Endothelial cell of umbilical vein (primary cell): ENCODE results near the gene TPRA1. TPM values are rescaled to one million over a fixed set of nuclear protein-coding genes. Genes with fewer than 3 reads are reported as not detected.

Source experiments
- BruUV-seq: library from RNA; stranded (reverse); fragments of 400-500 nt; replicated peaks from 2 replicates; lab custom pipeline; 2021; lab: Mats Ljungman, UMichigan
- CTCF ChIA-PET: fragments of 300-600, 350-600 bp; sonication (Branson Sonifier 250); formaldehyde crosslinking; loops from one replicate; lab custom pipeline; 2021; ENCODE audit warnings: antibody characterized with exemption, inconsistent platforms; lab: Charles Lee
- POLR2A ChIA-PET: fragments of 300-600, 350-600 bp; sonication (Branson Sonifier 250); formaldehyde crosslinking; loops from one replicate; lab custom pipeline; 2021; ENCODE audit warnings: antibody characterized with exemption, inconsistent platforms; lab: Charles Lee
- DNase-seq: peaks from one replicate; pipeline ENCODE4 v3.0.0-alpha.2; 2011; ENCODE audit warnings: low read depth, low spot score
- FAIRE-seq: peaks from 2 replicates; lab custom pipeline; 2011; peaks lifted over from hg19 to GRCh38; lab: Jason Lieb, UNC
- H2AFZ ChIP-seq: 2 replicates; pipeline ENCODE4 v1.6.0; 2012; ENCODE audit warnings: low read depth, low read length, control low read depth, inconsistent platforms
- H3K27ac ChIP-seq: 2 replicates; pipeline ENCODE4 v1.5.1; 2011; ENCODE audit warnings: low read depth, mild to moderate bottlenecking, control low read depth, low read length, moderate library complexity; ENCODE audit not compliant: insufficient read depth
- H3K27me3 ChIP-seq, 2 experiments: 2 replicates each; pipeline versions ENCODE4 v1.6.0 to v1.6.1; 2011; ENCODE audit warnings: low read length in 2 of 2, mixed read lengths in 1 of 2; ENCODE audit not compliant: control insufficient read depth in 2 of 2, insufficient read depth in 2 of 2
- H3K36me3 ChIP-seq, 2 experiments: 2 replicates in 1 of 2; 3 replicates in 1 of 2; pipeline ENCODE4 v1.5.1; 2011; ENCODE audit warnings: low read length in 2 of 2, mild to moderate bottlenecking in 1 of 2, moderate library complexity in 1 of 2; ENCODE audit not compliant: control insufficient read depth in 2 of 2, insufficient read depth in 2 of 2; ENCODE audit errors: extremely low read depth in 1 of 2
- H3K4me1 ChIP-seq: 3 replicates; pipeline ENCODE4 v1.5.1; 2011; ENCODE audit warnings: mild to moderate bottlenecking, low read length; ENCODE audit not compliant: control insufficient read depth, insufficient read depth; ENCODE audit errors: extremely low read depth
- H3K4me2 ChIP-seq: 2 replicates; pipeline ENCODE4 v1.6.1; 2011; ENCODE audit warnings: low read length, control low read depth, mixed read lengths; ENCODE audit not compliant: insufficient read depth
- H3K4me3 ChIP-seq, 3 experiments: fragments of 200-600 bp in 1 of 3; sonication (generic), shearing (Covaris generic) in 1 of 3; replicated peaks in 1 of 3; 2 replicates each; pipeline ENCODE4 v1.5.1; 2011 to 2016; ENCODE audit warnings: control low read depth in 3 of 3, low read length in 3 of 3, mild to moderate bottlenecking in 2 of 3, inconsistent platforms in 1 of 3, low read depth in 1 of 3, moderate library complexity in 1 of 3; ENCODE audit not compliant: insufficient read depth in 1 of 3
- H3K79me2 ChIP-seq: 2 replicates; pipeline ENCODE4 v1.6.0; 2012; ENCODE audit warnings: low read length, inconsistent platforms; ENCODE audit not compliant: control insufficient read depth, insufficient read depth
- H3K9ac ChIP-seq: replicated peaks from 2 replicates; pipeline ENCODE3; 2011; ENCODE audit warnings: low read length, control low read depth; ENCODE audit not compliant: insufficient read depth; ENCODE audit errors: extremely low read depth
- H3K9me1 ChIP-seq: replicated peaks from 3 replicates; pipeline ENCODE4 v1.6.0; 2011; ENCODE audit warnings: mild to moderate bottlenecking, low read length; ENCODE audit not compliant: control insufficient read depth, insufficient read depth; ENCODE audit errors: extremely low read depth
- H3K9me3 ChIP-seq: replicated peaks from 2 replicates; pipeline ENCODE4 v1.5.1; 2012; ENCODE audit warnings: low read length, inconsistent platforms; ENCODE audit not compliant: control insufficient read depth, insufficient read depth
- H4K20me1 ChIP-seq: replicated peaks from 2 replicates; pipeline ENCODE3; 2011; ENCODE audit warnings: mild to moderate bottlenecking, low read length; ENCODE audit not compliant: control insufficient read depth, insufficient read depth; ENCODE audit errors: extremely low read depth
- CTCF ChIP-seq, 2 donors: IDR thresholded peaks; 1 replicate in 1 of 2; 2 replicates in 1 of 2; pipeline ENCODE4 v1.5.1; 2011; ENCODE audit warnings: low read length in 2 of 2, mild to moderate bottlenecking in 2 of 2, moderate library complexity in 2 of 2, control low read depth in 1 of 2, inconsistent platforms in 1 of 2, low read depth in 1 of 2; ENCODE audit not compliant: insufficient read depth in 1 of 2; ENCODE audit errors: extremely low read depth in 1 of 2
- EZH2 ChIP-seq: IDR thresholded peaks from 2 replicates; pipeline ENCODE4 v1.6.1; 2012; ENCODE audit warnings: borderline replicate concordance, low read depth, mild to moderate bottlenecking, moderate library complexity, low read length, inconsistent platforms; ENCODE audit not compliant: severe bottlenecking
- FOS ChIP-seq: IDR thresholded peaks from 2 replicates; pipeline ENCODE4 v1.6.1; 2011; ENCODE audit warnings: mild to moderate bottlenecking, low read length, moderate library complexity, borderline replicate concordance; ENCODE audit not compliant: insufficient read depth
- GATA2 ChIP-seq: IDR thresholded peaks from 2 replicates; pipeline ENCODE4 v1.7.0; 2011; ENCODE audit warnings: low read depth, mild to moderate bottlenecking, moderate library complexity, mixed read lengths, low read length; ENCODE audit not compliant: insufficient read length, insufficient read depth
- JUN ChIP-seq: IDR thresholded peaks from 2 replicates; pipeline ENCODE4 v1.6.1; 2011; ENCODE audit warnings: borderline replicate concordance, low read depth; ENCODE audit not compliant: insufficient read length, insufficient read depth
- MAX ChIP-seq: IDR thresholded peaks from 2 replicates; pipeline ENCODE4 v1.6.1; 2011; ENCODE audit not compliant: insufficient read depth, insufficient read length
- MYC ChIP-seq: IDR thresholded peaks from one replicate; pipeline ENCODE4 v1.6.1; 2011; ENCODE audit warnings: mild to moderate bottlenecking, low read depth, low read length
- POLR2A ChIP-seq: IDR thresholded peaks from 2 replicates; pipeline ENCODE4 v1.6.1; 2012; ENCODE audit warnings: low read depth, mild to moderate bottlenecking, control low read depth, low read length
- POLR2AphosphoS5 ChIP-seq: IDR thresholded peaks from 2 replicates; pipeline ENCODE4 v1.6.1; 2012; ENCODE audit warnings: low read depth, mild to moderate bottlenecking, control low read depth, low read length, moderate library complexity; ENCODE audit not compliant: insufficient read depth
- dilution Hi-C: fragments of 300-500 bp; cut with MboI; formaldehyde crosslinking; loops from one replicate; pipeline ENCODE4 v1.15.0; 2019; ENCODE audit warnings: low sequenced_read_pairs; ENCODE audit not compliant: extremely low pct_ligation_motif_present
- intact Hi-C: fragments of 100-400 bp; cut with micrococcal nuclease; formaldehyde crosslinking; loops from one replicate; pipeline ENCODE4 v1.10.0; 2022
- polyA plus RNA-seq, 4 experiments: library from polyadenylated mRNA; depleted of rRNA in 3 of 4; stranded (reverse) in 3 of 4; unstranded in 1 of 4; fragments of >200 nt; gene quantifications; 2 replicates each; pipeline versions ENCODE4 v1.2.1 to v1.2.3, GENCODE V29; 2011 to 2012; ENCODE audit warnings: missing spikeins in 1 of 4
- total RNA-seq: library from RNA; stranded (reverse); gene quantifications from 2 replicates; pipeline ENCODE4 v1.2.3, GENCODE V29; 2021

The TPRA1 gene
- total and polyA plus RNA-seq, 2 donors (not counting 3 experiments of a cell fraction or from before 2014, with no cell fraction given): 34.3 to 58.0 TPM

DNA sequence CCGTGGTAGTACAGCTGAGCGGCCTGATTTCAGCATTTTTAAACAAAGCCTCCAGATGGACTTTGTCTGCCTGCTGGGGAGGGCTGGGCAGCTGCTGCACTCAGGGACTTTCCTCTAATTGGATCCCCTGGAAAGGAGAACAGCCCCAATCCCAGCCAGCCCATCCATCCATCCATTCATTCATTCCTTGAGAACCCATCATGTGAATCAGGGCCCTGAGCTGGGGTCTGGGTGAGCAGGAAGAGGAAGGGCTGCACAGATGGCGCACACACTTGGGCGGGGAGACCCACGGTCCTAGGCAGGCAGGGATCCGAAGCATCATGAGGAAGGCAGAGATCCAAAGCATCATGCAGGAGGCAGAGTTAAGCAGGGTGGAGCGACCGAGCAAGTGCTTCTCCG is 45.7 kb downstream of the TPRA1 start:
- Histone ChIP-seq H2AFZ (no peak overlapping the region), H3K79me2 (no peaks in the 10 kb centered on the region), H3K9me1 (no peaks in the 10 kb centered on the region), H3K4me2 (no peak overlapping the region), H3K27ac (no peak overlapping the region), H3K4me3 (no peak overlapping the region), H3K9ac (no peak overlapping the region), H3K27me3 (no peaks in the 10 kb centered on the region), H3K36me3 (no peaks in the 10 kb centered on the region), H3K9me3 (no peaks in the 10 kb centered on the region), H4K20me1 (no peaks in the 10 kb centered on the region), H3K4me1 (peaks cover 4% of the 10 kb centered on the region)
- no TSS peak for BruUV-seq
- CTCF ChIA-PET: interaction anchor here (0.6 to 7.5 kb wide), 15 partner anchors 9 to 1022 kb away, joined by 3 to 75 read pairs (median 6); partner anchors contain the start of gene CHST13
- dilution Hi-C loops (no loop called here), intact Hi-C loops (loop anchor here (1.0 to 10.0 kb wide), 5 partner anchors 88 to 1023 kb away; no protein-coding TSS in a partner anchor)
- FAIRE-seq (no peak), DNase-seq (no peak)
- POLR2A ChIA-PET: no interaction called here
- TF ChIP-seq MAX (no peak), POLR2A (no peak), CTCF (IDR thresholded peaks at IDR 0.05; ENCODE audit: extremely low read depth in 1 of 2, insufficient read depth in 1 of 2, low read depth in 1 of 2, low read length in 2 of 2) (no peak), POLR2AphosphoS5 (no peak), FOS (no peak), JUN (no peak), EZH2 (no peak), MYC (no peak), GATA2 (no peak)
